Upper lobe of left lung (tissue), 6 donors: ENCODE measurements around the gene MYBL2. TPM values are rescaled to one million over a fixed set of nuclear protein-coding genes. Genes with fewer than 3 reads are reported as not detected.
A peak's percentile ranks its signal among the peaks of the same experiment; 100 is the strongest.

Experiments used
- ATAC-seq, 2 donors: fragments of 200-7000 bp; cut with Tn5 transposase; one replicate each; pipeline ENCODE4 v1.9.1; 2022; ENCODE audit warnings: mild to moderate bottlenecking in 2 of 2, moderate library complexity in 2 of 2; ENCODE audit not compliant: low FRiP score in 2 of 2
- DNase-seq, 2 donors: peaks; one replicate each; pipeline ENCODE4 v3.0.0-alpha.2; 2019 to 2020
- H3K27ac ChIP-seq, 4 donors: fragments of 200-600 bp; sonication (generic); one replicate each; pipeline ENCODE4 v1.5.1; 2016 to 2019
- H3K27me3 ChIP-seq, 4 donors: fragments of 200-600 bp; sonication (generic); one replicate each; pipeline ENCODE4 v1.5.1; 2017 to 2019
- H3K36me3 ChIP-seq, 4 donors: fragments of 200-600 bp; sonication (generic); one replicate each; pipeline ENCODE4 v1.5.1; 2016 to 2019
- H3K4me1 ChIP-seq, 4 donors: fragments of 200-600 bp; sonication (generic); one replicate each; pipeline ENCODE4 v1.5.1; 2018 to 2019
- H3K4me3 ChIP-seq, 4 donors: fragments of 200-600 bp; sonication (generic); one replicate each; pipeline ENCODE4 v1.5.1; 2017 to 2019; ENCODE audit warnings: mild to moderate bottlenecking in 2 of 4, moderate library complexity in 1 of 4
- H3K9me3 ChIP-seq, 4 donors: fragments of 200-600 bp; sonication (generic); one replicate each; pipeline ENCODE4 v1.5.1; 2018 to 2019
- CTCF ChIP-seq, 6 experiments: fragments of 450-650 bp in 4 of 6; fragments of 200-600 bp in 2 of 6; sonication (generic) in 2 of 6; IDR thresholded peaks; one replicate each; pipeline ENCODE4 v1.5.1; 2016 to 2019; ENCODE audit warnings: antibody characterized with exemption in 6 of 6
- EP300 ChIP-seq, 4 donors: sonication (generic); formaldehyde crosslinking; IDR thresholded peaks; one replicate each; pipeline ENCODE4 v1.5.1; 2017; ENCODE audit warnings: antibody characterized with exemption in 4 of 4, control low read depth in 2 of 4
- POLR2A ChIP-seq, 4 donors: fragments of 450-650 bp; IDR thresholded peaks; one replicate each; pipeline ENCODE4 v1.5.1; 2016 to 2017; ENCODE audit warnings: antibody characterized with exemption in 4 of 4, mild to moderate bottlenecking in 2 of 4
- POLR2AphosphoS5 ChIP-seq, 2 donors: sonication (generic); formaldehyde crosslinking; IDR thresholded peaks; one replicate each; pipeline ENCODE4 v1.5.1; 2017; ENCODE audit warnings: antibody characterized with exemption in 2 of 2
- WGBS, 2 donors: methylation state at CpG; one replicate each; pipeline ENCODE4 v1.1.5; 2017 to 2018; 5-methylcytosine and 5-hydroxymethylcytosine counted together
- total RNA-seq, 6 donors: library from RNA; depleted of rRNA in 4 of 6; stranded (reverse); fragments of >200 nt in 4 of 6; gene quantifications; one replicate each; pipeline versions ENCODE4 v1.1.0 to v1.2.1, GENCODE V29; 2016 to 2021
- donor health status: DM: no; HTN: no; CAD: no; lungs with moderate emphysema.
- donor health status: DM: no; HTN: yes; CAD: no; lungs with severe emphysema.

Gene MYBL2
- total RNA-seq, 6 donors from 2014 or later, result under 0.01 to 3.5 (median 1.4) TPM

DNA sequence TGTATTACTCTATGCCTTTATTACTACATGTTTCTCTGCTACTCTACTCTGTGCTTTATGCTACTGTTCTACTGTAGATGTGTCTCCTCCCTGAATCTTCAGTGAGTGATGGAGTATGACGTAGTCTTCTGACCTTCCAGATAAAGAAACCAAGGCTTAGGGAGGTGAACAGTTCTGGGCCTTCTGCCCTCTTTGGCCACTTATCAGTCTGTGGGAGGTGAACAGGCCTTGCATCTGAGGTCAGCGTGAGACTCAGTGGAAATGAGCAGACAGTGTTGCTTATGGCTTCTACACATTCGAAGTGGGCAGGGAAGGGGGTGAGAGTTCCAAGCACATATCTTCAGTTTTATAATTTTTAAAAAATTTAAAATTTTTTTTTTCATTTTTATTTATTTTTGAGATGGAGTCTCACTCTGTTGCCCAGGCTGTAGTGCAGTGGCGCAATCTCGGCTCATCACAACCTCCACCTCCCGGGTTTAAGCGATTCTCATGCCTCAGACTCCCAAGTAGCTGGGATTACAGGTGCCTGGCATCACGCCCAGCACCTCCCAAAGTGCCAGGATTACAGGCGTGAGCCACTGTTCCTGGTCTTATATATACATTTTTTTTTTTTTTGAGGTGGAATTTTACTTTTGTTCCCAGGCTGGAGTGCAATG is 24.2 kb downstream of the MYBL2 start:
- TF ChIP-seq EP300 (IDR thresholded peaks at IDR 0.05) (no peak), CTCF (IDR thresholded peaks at IDR 0.05) (no peak), POLR2AphosphoS5 (IDR thresholded peaks at IDR 0.05) (no peak), POLR2A (IDR thresholded peaks at IDR 0.05) (no peak)
- no peak for DNase-seq
- Histone ChIP-seq H3K36me3 (no peaks in the 10 kb centered on the region), H3K9me3 (no peaks in the 10 kb centered on the region), H3K4me1 (no peaks in the 10 kb centered on the region), H3K27ac (no peak overlapping the region), H3K4me3 (no peak overlapping the region), H3K27me3 (no peaks in the 10 kb centered on the region)
- WGBS, 2 donors, result 92 to 98% methylated on average over 9 of the region's 9 CpGs
- ATAC-seq, result no peak

DNA sequence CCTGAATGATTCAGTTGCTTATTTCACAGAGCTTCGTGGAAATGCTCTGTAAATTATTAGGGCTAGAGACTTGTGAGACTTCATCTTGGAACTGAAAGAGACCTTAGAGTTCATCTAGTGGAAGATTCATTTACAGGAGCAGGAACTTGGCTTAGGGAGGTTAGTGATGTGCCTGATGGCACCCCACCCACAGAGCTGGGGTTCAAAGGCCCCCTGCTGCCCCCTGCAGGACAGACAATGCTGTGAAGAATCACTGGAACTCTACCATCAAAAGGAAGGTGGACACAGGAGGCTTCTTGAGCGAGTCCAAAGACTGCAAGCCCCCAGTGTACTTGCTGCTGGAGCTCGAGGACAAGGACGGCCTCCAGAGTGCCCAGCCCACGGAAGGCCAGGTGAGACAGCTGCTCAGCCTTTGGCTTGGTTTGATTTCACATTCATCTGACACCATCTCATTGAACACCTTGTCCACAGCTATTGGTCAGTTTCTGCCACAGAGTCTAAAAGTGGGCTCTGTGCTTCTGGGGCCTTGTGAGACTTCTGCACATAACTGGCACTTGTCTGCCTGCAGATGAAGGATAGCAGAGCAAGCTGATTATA is 25.1 kb downstream of the MYBL2 start:
- TF ChIP-seq POLR2AphosphoS5 (IDR thresholded peaks at IDR 0.05) (no peak), CTCF (IDR thresholded peaks at IDR 0.05) (peak in 5 of 6 experiments; percentile 8 to 37 (median 25))
- ATAC-seq, result peak in 1 of 2 donors; percentile 62
- Histone ChIP-seq H3K36me3 (no peaks in the 10 kb centered on the region), H3K27ac (no peak overlapping the region), H3K4me3 (no peak overlapping the region), H3K9me3 (no peaks in the 10 kb centered on the region), H3K27me3 (no peaks in the 10 kb centered on the region), H3K4me1 (no peaks in the 10 kb centered on the region)
- WGBS, 2 donors, result 90 to 94% methylated on average over 5 of the region's 5 CpGs
- no peak for DNase-seq

DNA sequence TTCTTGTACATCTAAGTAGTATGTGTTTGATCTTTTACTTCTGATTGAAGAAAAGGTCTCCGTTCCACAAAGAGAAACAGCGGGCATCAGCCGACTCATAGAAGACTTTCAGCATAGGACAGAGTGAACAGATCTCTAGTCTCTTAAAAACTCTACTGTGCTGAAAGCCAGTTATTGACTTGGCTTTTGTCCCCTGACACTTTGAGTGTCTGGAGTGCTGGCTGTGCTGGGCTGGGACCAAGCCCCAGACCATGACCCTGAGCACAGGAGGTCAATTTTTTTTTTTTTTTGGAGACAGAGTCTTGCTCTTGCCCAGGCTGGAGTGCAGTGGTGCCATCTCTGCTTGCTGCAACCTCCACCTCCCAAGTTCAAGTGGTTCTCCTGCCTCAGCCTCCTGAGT is 27.8 kb downstream of the MYBL2 start:
- Histone ChIP-seq H3K27me3 (no peaks in the 10 kb centered on the region), H3K9me3 (no peaks in the 10 kb centered on the region), H3K36me3 (no peaks in the 10 kb centered on the region), H3K4me3 (no peak overlapping the region), H3K27ac (no peak overlapping the region), H3K4me1 (no peaks in the 10 kb centered on the region)
- no peak for ATAC-seq
- TF ChIP-seq CTCF (IDR thresholded peaks at IDR 0.05) (no peak), POLR2AphosphoS5 (IDR thresholded peaks at IDR 0.05) (no peak), POLR2A (IDR thresholded peaks at IDR 0.05) (no peak), EP300 (IDR thresholded peaks at IDR 0.05) (no peak)
- no peak for DNase-seq
- WGBS, 2 donors, result 98% methylated on average over 3 of the region's 3 CpGs

DNA sequence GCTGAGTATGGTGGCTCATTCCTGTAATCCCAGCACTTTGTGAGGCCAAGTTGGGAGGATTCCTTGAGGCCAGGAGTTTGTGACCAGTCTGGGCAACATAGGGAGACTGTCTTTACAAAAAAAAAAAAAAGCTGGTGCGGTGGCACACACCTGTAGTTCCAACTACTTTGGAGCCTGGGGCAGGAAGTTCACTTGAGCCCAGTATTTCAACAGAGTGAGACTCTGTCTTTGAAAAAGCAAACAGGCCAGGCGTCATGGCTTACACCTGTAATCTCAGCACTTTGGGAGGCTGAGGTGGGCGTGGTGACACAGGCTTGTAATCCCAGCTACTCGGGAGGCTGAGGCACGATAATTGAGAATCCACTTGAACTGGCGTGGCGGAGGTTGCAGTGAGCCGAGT is 28.7 kb downstream of the MYBL2 start:
- Histone ChIP-seq H3K36me3 (no peaks in the 10 kb centered on the region), H3K4me1 (no peaks in the 10 kb centered on the region), H3K9me3 (no peaks in the 10 kb centered on the region), H3K27ac (no peak overlapping the region), H3K4me3 (no peak overlapping the region), H3K27me3 (no peaks in the 10 kb centered on the region)
- WGBS, 2 donors, result 85 to 87% methylated on average over 8 of the region's 8 CpGs
- DNase-seq (no peak), ATAC-seq (no peak)
- TF ChIP-seq EP300 (IDR thresholded peaks at IDR 0.05), result no peak
- TF ChIP-seq POLR2A (IDR thresholded peaks at IDR 0.05), result no peak
- no peak for TF ChIP-seq CTCF (IDR thresholded peaks at IDR 0.05)
